ENCODE measurements around the gene PZP. TPM values are rescaled to one million over a fixed set of nuclear protein-coding genes. Genes with fewer than 3 reads are reported as not detected.
A peak's percentile ranks its signal among the peaks of the same experiment; 100 is the strongest.

Gene PZP
- total and polyA plus RNA-seq, 2 of the 13 experiments (the other 11 are each of a cell fraction or from before 2014, with no cell fraction given) = 0.07 to 0.89 TPM

GRCh38 chr12:9163392-9163791 is 44.8 kb downstream of the PZP start:
- in situ Hi-C loops (cut with HindIII; ENCODE audit: extremely low pct_ligation_motif_present, low pct_unique_long_range_greater_than_20kb) = no loop called here
- 83% methylated on average over 5 of the region's 5 CpGs for WGBS (ENCODE audit: low lambda C conversion rate)
- POLR2A ChIA-PET = no interaction called here

More at GRCh38 chr12:9163392-9163791, 44.8 kb downstream of the PZP start:
- TF ChIP-seq EP300 (IDR thresholded peaks at IDR 0.05; ENCODE audit: low read depth in 2 of 2, low read length in 2 of 2) (no peak), EP300 (CRISPR knock-in tag; IDR thresholded peaks at IDR 0.05; ENCODE audit: borderline replicate concordance) (no peak), ETV6 (CRISPR knock-in tag; conservative IDR thresholded peaks at IDR 0.05) (no peak), RBFOX2 (IDR thresholded peaks at IDR 0.05; ENCODE audit: low read depth, low read length) (no peak), SATB2 (CRISPR knock-in tag; IDR thresholded peaks at IDR 0.05) (no peak), STAT6 (CRISPR knock-in tag; IDR thresholded peaks at IDR 0.05; ENCODE audit: borderline replicate concordance) (no peak), ZNF251 (CRISPR knock-in tag; IDR thresholded peaks at IDR 0.05) (no peak), LBX2 (CRISPR knock-in tag; IDR thresholded peaks at IDR 0.05; ENCODE audit: borderline replicate concordance) (no peak), THYN1 (CRISPR knock-in tag; IDR thresholded peaks at IDR 0.05; ENCODE audit: borderline replicate concordance, low read depth) (no peak), REL (CRISPR knock-in tag; conservative IDR thresholded peaks at IDR 0.05) (no peak), NR2F1 (CRISPR knock-in tag; IDR thresholded peaks at IDR 0.05) (no peak), ZNF605 (CRISPR knock-in tag; IDR thresholded peaks at IDR 0.05) (no peak), POLR2AphosphoS5 (IDR thresholded peaks at IDR 0.05; ENCODE audit: low read depth, low read length) (no peak), BORCS8-MEF2B (CRISPR knock-in tag; IDR thresholded peaks at IDR 0.05) (no peak), PBX2 (CRISPR knock-in tag; IDR thresholded peaks at IDR 0.05) (no peak), THAP7 (CRISPR knock-in tag; IDR thresholded peaks at IDR 0.05) (no peak), ZMAT3 (CRISPR knock-in tag; conservative IDR thresholded peaks at IDR 0.05) (no peak), STAG1 (CRISPR knock-in tag; IDR thresholded peaks at IDR 0.05) (no peak), FUBP1 (CRISPR knock-in tag; IDR thresholded peaks at IDR 0.05; ENCODE audit: borderline replicate concordance) (no peak), CBX1 (IDR thresholded peaks at IDR 0.05; ENCODE audit: low read depth) (no peak)
- CTCF ChIA-PET (ENCODE audit: low intra/inter-chr PET ratio, low total read pairs) = no interaction called here
- H3K27me3 ChIP-seq (ENCODE audit: control insufficient read depth in 1 of 2, insufficient read depth in 2 of 2, low read length in 2 of 2) = no peaks in the 10 kb centered on the region
- no peaks in the 10 kb centered on the region for H3K4me1 ChIP-seq (ENCODE audit: insufficient read depth, low read length)
- H3K79me2 ChIP-seq (ENCODE audit: insufficient read depth, low read length) = no peaks in the 10 kb centered on the region
- H3K4me2 ChIP-seq (ENCODE audit: low read depth, low read length) = no peak overlapping the region
- no peak overlapping the region for H3K4me3 ChIP-seq (replicated peaks in 1 of 3; ENCODE audit: insufficient read depth in 1 of 3, low read depth in 2 of 3, low read length in 3 of 3)
- no peak overlapping the region for H2AFZ ChIP-seq (ENCODE audit: low read length)
- no peaks in the 10 kb centered on the region for H4K20me1 ChIP-seq (ENCODE audit: insufficient read depth, low read length)
- H3K9ac ChIP-seq (ENCODE audit: insufficient read depth, low read depth, low read length) = no peak overlapping the region
- H3K36me3 ChIP-seq (replicated peaks in 1 of 2; ENCODE audit: control insufficient read depth in 1 of 2, insufficient read depth in 2 of 2, low read length in 2 of 2) = no peaks in the 10 kb centered on the region
- no peaks in the 10 kb centered on the region for H3K9me3 ChIP-seq (ENCODE audit: low read length)
- FAIRE-seq = no peak
- no TSS peak for BruUV-seq (replicated peaks)
- intact Hi-C loops (cut with micrococcal nuclease; ENCODE audit: unreplicated experiment) = no loop called here
- ATAC-seq = no peak
- DNase-seq (ENCODE audit: low spot score) = peak; percentile 12
- no peak overlapping the region for H3K27ac ChIP-seq (ENCODE audit: extremely low read length, insufficient read depth, low read length)
